ENCODE measurements around the gene ZNF425.
"Not testable (repeated sequence)": the region's sequence is repeated elsewhere in the genome, so short reads cannot be mapped to it uniquely, and the experiment has no call there.

Gene ZNF425

GRCh38 chr7:149125863-149126661, at the start of gene ZNF425:
ZNF425 (minus strand) TSS chr7:149126324; CDS start chr7:149126213, 111 bp downstream.
- peak; percentile 84 for DNase-seq (ENCODE audit: low read depth)

GRCh38 chr7:149175150-149175549, 49.0 kb upstream of the ZNF425 start:
- no peak for DNase-seq (ENCODE audit: low read depth)

GRCh38 chr7:149172534-149172920, 46.4 kb upstream of the ZNF425 start:
- no peak for DNase-seq (ENCODE audit: low read depth)

GRCh38 chr7:149171892-149172533, 45.9 kb upstream of the ZNF425 start:
- DNase-seq (ENCODE audit: low read depth): no peak

GRCh38 chr7:149166630-149167352, 40.7 kb upstream of the ZNF425 start:
- no peak for DNase-seq (ENCODE audit: low read depth)

- no peak for DNase-seq (ENCODE audit: low read depth)
These were observed 40.0 kb upstream of the ZNF425 start for GRCh38 chr7:149166142-149166541.

GRCh38 chr7:149161241-149161848, 35.2 kb upstream of the ZNF425 start:
- no peak for DNase-seq (ENCODE audit: low read depth)

GRCh38 chr7:149156898-149157297, 30.8 kb upstream of the ZNF425 start:
- DNase-seq (ENCODE audit: low read depth): no peak

GRCh38 chr7:149154056-149154455, 27.9 kb upstream of the ZNF425 start:
- no peak for DNase-seq (ENCODE audit: low read depth)

- no peak for DNase-seq (ENCODE audit: low read depth)
These were observed 27.2 kb upstream of the ZNF425 start for GRCh38 chr7:149153346-149153745.

GRCh38 chr7:149150981-149151380, 24.9 kb upstream of the ZNF425 start:
- DNase-seq (ENCODE audit: low read depth): no peak

- no peak for DNase-seq (ENCODE audit: low read depth)
These were observed 21.9 kb upstream of the ZNF425 start for GRCh38 chr7:149147752-149148653.

- DNase-seq (ENCODE audit: low read depth): no peak
These were observed 21.1 kb upstream of the ZNF425 start, which contains the start of gene ZNF398 for GRCh38 chr7:149147072-149147751. ZNF398 (plus strand) TSS chr7:149147453; CDS start chr7:149147743, 290 bp downstream.

- no peak for DNase-seq (ENCODE audit: low read depth)
These were observed 19.1 kb upstream of the ZNF425 start for GRCh38 chr7:149145031-149145845.

GRCh38 chr7:149144436-149144922, 18.4 kb upstream of the ZNF425 start:
- not testable (repeated sequence) for DNase-seq (ENCODE audit: low read depth)

- no peak for DNase-seq (ENCODE audit: low read depth)
These were observed 15.8 kb upstream of the ZNF425 start for GRCh38 chr7:149141893-149142292.

GRCh38 chr7:149140831-149141230, 14.7 kb upstream of the ZNF425 start:
- DNase-seq (ENCODE audit: low read depth): no peak

GRCh38 chr7:149136118-149136517, 10.0 kb upstream of the ZNF425 start:
- DNase-seq (ENCODE audit: low read depth): no peak

- DNase-seq (ENCODE audit: low read depth): no peak
These were observed 7.0 kb upstream of the ZNF425 start for GRCh38 chr7:149133028-149133710.

Measured in stimulated activated CD8-positive, alpha-beta memory T cell treated with anti-CD3 and anti-CD28 coated beads, Interleukin-15, amount 100 ng/mL, for 1 hour (primary cell).